Anterior cingulate cortex (tissue), 58 donors: ENCODE data around the gene CRISP1.
"Not testable (repeated sequence)": the region's sequence is repeated elsewhere in the genome, so short reads cannot be mapped to it uniquely, and the experiment has no call there.

Experiments
- DNase-seq, 58 donors: peaks; one replicate each; lab custom pipeline; 2025; lab: John Stamatoyannopoulos, UW

Gene CRISP1

GRCh38 chr6:49847014-49847413 lies 19.3 kb downstream of the CRISP1 start:
- DNase-seq: no peak

GRCh38 chr6:49841424-49841823 lies 24.9 kb downstream of the CRISP1 start:
- DNase-seq: no peak

GRCh38 chr6:49839957-49840356 lies 26.4 kb downstream of the CRISP1 start:
- DNase-seq: no peak

- no peak for DNase-seq
Measured at GRCh38 chr6:49839162-49839561, 27.2 kb downstream of the CRISP1 start.

- DNase-seq: no peak
Measured at GRCh38 chr6:49835140-49835539, 31.2 kb downstream of the CRISP1 start.

GRCh38 chr6:49833386-49833785 lies 32.9 kb downstream of the CRISP1 start:
- no peak for DNase-seq

GRCh38 chr6:49826743-49827406 lies 39.5 kb downstream of the CRISP1 start:
- DNase-seq: no peak

GRCh38 chr6:49815166-49815565 lies 51.2 kb downstream of the CRISP1 start:
- no peak for DNase-seq

- no peak for DNase-seq
Measured at GRCh38 chr6:49813248-49813647, 53.1 kb downstream of the CRISP1 start.

GRCh38 chr6:49806145-49806544 lies 60.2 kb downstream of the CRISP1 start:
- no peak for DNase-seq

GRCh38 chr6:49805246-49805645 lies 61.1 kb downstream of the CRISP1 start:
- no peak for DNase-seq

- no peak for DNase-seq
Measured at GRCh38 chr6:49801525-49801924, 64.8 kb downstream of the CRISP1 start.

- no peak for DNase-seq
Measured at GRCh38 chr6:49799090-49799489, 67.2 kb downstream of the CRISP1 start.

- not testable (repeated sequence) for DNase-seq
Measured at GRCh38 chr6:49796842-49797455, 69.4 kb downstream of the CRISP1 start.

GRCh38 chr6:49790341-49790740 lies 76.0 kb downstream of the CRISP1 start:
- DNase-seq: no peak

GRCh38 chr6:49787176-49787575 lies 79.2 kb downstream of the CRISP1 start, which contains the start of gene PGK2:
PGK2 (minus strand) TSS chr6:49787285; CDS start chr6:49787187, 98 bp downstream.
- DNase-seq: no peak

GRCh38 chr6:49784272-49784671 lies 82.1 kb downstream of the CRISP1 start:
- no peak for DNase-seq
